ENCODE measurements around the gene MACROD1.

DNA sequence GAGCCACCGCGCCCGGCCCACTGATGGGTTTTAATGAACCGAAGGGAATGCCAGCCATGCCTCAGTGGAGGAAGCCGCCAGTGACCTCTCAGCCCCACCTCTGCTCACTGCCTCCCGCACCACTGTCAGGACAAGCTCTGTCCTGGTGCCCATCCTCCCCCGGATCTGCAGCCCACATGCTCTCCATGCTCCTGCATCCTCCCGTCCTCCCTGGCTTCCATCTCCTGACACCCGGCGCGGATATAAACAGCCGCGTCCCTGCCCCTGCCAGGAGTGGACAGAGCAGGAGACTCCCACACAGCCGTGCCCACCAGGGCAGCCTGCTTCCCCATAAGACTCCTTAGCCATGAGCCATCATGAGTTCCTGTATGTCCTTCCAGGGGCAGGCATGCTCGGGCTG is 26.9 kb downstream of the MACROD1 start:
- TF ChIP-seq RAD21 (IDR thresholded peaks at IDR 0.05; ENCODE audit: low read depth) (no peak), YY1 (IDR thresholded peaks at IDR 0.05; ENCODE audit: low read depth) (no peak), EGR1 (IDR thresholded peaks at IDR 0.05) (no peak)
- TF ChIP-seq, protein P1, sequence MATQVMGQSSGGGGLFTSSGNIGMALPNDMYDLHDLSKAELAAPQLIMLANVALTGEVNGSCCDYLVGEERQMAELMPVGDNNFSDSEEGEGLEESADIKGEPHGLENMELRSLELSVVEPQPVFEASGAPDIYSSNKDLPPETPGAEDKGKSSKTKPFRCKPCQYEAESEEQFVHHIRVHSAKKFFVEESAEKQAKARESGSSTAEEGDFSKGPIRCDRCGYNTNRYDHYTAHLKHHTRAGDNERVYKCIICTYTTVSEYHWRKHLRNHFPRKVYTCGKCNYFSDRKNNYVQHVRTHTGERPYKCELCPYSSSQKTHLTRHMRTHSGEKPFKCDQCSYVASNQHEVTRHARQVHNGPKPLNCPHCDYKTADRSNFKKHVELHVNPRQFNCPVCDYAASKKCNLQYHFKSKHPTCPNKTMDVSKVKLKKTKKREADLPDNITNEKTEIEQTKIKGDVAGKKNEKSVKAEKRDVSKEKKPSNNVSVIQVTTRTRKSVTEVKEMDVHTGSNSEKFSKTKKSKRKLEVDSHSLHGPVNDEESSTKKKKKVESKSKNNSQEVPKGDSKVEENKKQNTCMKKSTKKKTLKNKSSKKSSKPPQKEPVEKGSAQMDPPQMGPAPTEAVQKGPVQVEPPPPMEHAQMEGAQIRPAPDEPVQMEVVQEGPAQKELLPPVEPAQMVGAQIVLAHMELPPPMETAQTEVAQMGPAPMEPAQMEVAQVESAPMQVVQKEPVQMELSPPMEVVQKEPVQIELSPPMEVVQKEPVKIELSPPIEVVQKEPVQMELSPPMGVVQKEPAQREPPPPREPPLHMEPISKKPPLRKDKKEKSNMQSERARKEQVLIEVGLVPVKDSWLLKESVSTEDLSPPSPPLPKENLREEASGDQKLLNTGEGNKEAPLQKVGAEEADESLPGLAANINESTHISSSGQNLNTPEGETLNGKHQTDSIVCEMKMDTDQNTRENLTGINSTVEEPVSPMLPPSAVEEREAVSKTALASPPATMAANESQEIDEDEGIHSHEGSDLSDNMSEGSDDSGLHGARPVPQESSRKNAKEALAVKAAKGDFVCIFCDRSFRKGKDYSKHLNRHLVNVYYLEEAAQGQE (IDR thresholded peaks at IDR 0.05; ENCODE audit: low read depth), result no peak

Data from Ishikawa (cell line).